Measurements from ENCODE around the gene LINGO1. TPM values are rescaled to one million over a fixed set of nuclear protein-coding genes. Genes with fewer than 3 reads are reported as not detected.

The LINGO1 gene
- total RNA-seq, 6 experiments from 2014 or later, result 0.31 to 1.2 (median 0.39) TPM

GRCh38 chr15:77603611-77604336 is 28.9 kb downstream of the LINGO1 start:
- Histone ChIP-seq H3K4me3 (no peak overlapping the region), H3K27me3 (no peaks in the 10 kb centered on the region), H3K27ac (no peak overlapping the region), H3K4me1 (no peaks in the 10 kb centered on the region), H3K9me3 (no peaks in the 10 kb centered on the region), H3K36me3 (no peaks in the 10 kb centered on the region)
- TF ChIP-seq POLR2A (IDR thresholded peaks at IDR 0.05), result no peak
- TF ChIP-seq, protein P1, sequence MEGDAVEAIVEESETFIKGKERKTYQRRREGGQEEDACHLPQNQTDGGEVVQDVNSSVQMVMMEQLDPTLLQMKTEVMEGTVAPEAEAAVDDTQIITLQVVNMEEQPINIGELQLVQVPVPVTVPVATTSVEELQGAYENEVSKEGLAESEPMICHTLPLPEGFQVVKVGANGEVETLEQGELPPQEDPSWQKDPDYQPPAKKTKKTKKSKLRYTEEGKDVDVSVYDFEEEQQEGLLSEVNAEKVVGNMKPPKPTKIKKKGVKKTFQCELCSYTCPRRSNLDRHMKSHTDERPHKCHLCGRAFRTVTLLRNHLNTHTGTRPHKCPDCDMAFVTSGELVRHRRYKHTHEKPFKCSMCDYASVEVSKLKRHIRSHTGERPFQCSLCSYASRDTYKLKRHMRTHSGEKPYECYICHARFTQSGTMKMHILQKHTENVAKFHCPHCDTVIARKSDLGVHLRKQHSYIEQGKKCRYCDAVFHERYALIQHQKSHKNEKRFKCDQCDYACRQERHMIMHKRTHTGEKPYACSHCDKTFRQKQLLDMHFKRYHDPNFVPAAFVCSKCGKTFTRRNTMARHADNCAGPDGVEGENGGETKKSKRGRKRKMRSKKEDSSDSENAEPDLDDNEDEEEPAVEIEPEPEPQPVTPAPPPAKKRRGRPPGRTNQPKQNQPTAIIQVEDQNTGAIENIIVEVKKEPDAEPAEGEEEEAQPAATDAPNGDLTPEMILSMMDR (IDR thresholded peaks at IDR 0.05), result no peak
- intact Hi-C loops (cut with DNase I), result no loop called here
- DNase-seq, result no peak
- 62% methylated on average over 5 of the region's 14 CpGs for WGBS (ENCODE audit: insufficient coverage, low coverage, low lambda C conversion rate, missing lambda C conversion rate)
- ATAC-seq, result no peak

DNA sequence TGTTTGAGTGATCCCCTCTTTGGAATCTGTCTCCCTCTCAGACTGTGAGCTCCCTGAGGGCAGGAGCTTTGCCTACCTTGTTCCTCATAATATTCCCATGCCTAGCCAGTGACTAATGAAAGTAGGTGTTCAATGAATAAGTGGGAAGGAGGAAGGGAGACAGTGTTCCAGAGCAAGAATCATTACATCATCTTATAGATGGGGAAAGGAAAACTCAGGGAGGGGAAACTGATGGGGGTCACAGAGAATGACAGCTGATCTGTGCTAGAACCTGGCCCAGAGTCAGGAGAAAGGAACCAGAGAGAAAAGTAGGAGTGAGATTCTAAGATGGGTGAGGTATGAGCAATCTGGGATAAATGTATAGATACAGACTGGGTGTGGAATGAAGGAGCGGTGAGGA is 29.9 kb downstream of the LINGO1 start:
- ATAC-seq (no peak), DNase-seq (no peak)
- 89% methylated on average over 1 of the region's 1 CpG for WGBS (ENCODE audit: insufficient coverage, low coverage, low lambda C conversion rate, missing lambda C conversion rate)
- no peak overlapping the region for H3K4me3 ChIP-seq
- no peaks in the 10 kb centered on the region for H3K9me3 ChIP-seq
- no peak for TF ChIP-seq POLR2A (IDR thresholded peaks at IDR 0.05)
- TF ChIP-seq, protein P1 (IDR thresholded peaks at IDR 0.05), result no peak
- H3K4me1 ChIP-seq, result no peaks in the 10 kb centered on the region
- no peak overlapping the region for H3K27ac ChIP-seq
- no peaks in the 10 kb centered on the region for H3K36me3 ChIP-seq
- no peaks in the 10 kb centered on the region for H3K27me3 ChIP-seq
- intact Hi-C loops (cut with DNase I), result no loop called here

GRCh38 chr15:77599899-77600298 is 32.8 kb downstream of the LINGO1 start:
- ATAC-seq (peak; percentile 32 to 53 (median 44)), DNase-seq (no peak)
- 82% methylated on average over 4 of the region's 5 CpGs for WGBS (ENCODE audit: insufficient coverage, low coverage, low lambda C conversion rate, missing lambda C conversion rate)
- H3K9me3 ChIP-seq, result no peaks in the 10 kb centered on the region
- H3K4me3 ChIP-seq, result no peak overlapping the region
- no peaks in the 10 kb centered on the region for H3K4me1 ChIP-seq
- TF ChIP-seq, protein P1 (IDR thresholded peaks at IDR 0.05), result no peak
- TF ChIP-seq POLR2A (IDR thresholded peaks at IDR 0.05), result no peak
- no peaks in the 10 kb centered on the region for H3K27me3 ChIP-seq
- no peaks in the 10 kb centered on the region for H3K36me3 ChIP-seq
- intact Hi-C loops (cut with DNase I), result no loop called here
- H3K27ac ChIP-seq, result no peak overlapping the region

DNA sequence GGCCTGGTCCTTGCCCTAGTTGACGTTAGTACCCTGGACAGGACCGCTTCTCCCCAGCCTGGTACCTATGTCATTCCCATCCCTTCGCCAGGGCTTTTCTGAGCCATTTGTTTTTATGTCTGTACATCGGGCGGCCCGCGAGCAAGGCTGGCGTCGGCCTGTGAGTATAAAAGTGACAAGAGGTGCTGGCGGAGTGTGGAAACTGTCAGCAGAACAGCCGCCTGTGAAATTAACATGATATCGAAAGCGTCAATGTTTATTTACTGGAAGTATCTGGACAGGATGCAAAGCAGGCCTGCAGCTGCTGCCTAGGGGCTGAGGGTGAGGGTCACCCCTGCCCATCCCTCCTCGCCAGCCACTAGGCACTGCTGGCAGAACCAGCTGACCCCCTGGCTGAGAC is 33.4 kb downstream of the LINGO1 start:
- no peaks in the 10 kb centered on the region for H3K27me3 ChIP-seq
- H3K4me1 ChIP-seq, result no peaks in the 10 kb centered on the region
- intact Hi-C loops (cut with DNase I), result no loop called here
- 76% methylated on average over 13 of the region's 14 CpGs for WGBS (ENCODE audit: insufficient coverage, low coverage, low lambda C conversion rate, missing lambda C conversion rate)
- H3K36me3 ChIP-seq, result no peaks in the 10 kb centered on the region
- no peak for TF ChIP-seq POLR2A (IDR thresholded peaks at IDR 0.05)
- TF ChIP-seq, protein P1 (IDR thresholded peaks at IDR 0.05), result no peak
- no peak overlapping the region for H3K4me3 ChIP-seq
- peak overlapping the region in 1 of 3 donors; percentile 24 for H3K27ac ChIP-seq
- ATAC-seq (peak in 1 of 4 donors; percentile 12), DNase-seq (no peak)
- no peaks in the 10 kb centered on the region for H3K9me3 ChIP-seq

Data from right lobe of liver (tissue), 6 donors.